Fibroblast of pulmonary artery (primary cell): Measurements from ENCODE around the gene KRTAP27-1.

ENCODE experiments used
- DNase-seq: peaks from one replicate; pipeline ENCODE4 v3.0.0-alpha.2; 2010; ENCODE audit warnings: low read depth
- H3K4me3 ChIP-seq: replicated peaks from 2 replicates; pipeline ENCODE4 v1.5.1; 2011; ENCODE audit warnings: low read depth, mild to moderate bottlenecking, control low read depth, low read length, moderate library complexity
- TF ChIP-seq, protein P1 (sequence below): IDR thresholded peaks from 2 replicates; pipeline ENCODE4 v1.5.1; 2011; ENCODE audit warnings: mild to moderate bottlenecking, control low read depth, low read length, inconsistent platforms; ENCODE audit errors: missing control alignments

The KRTAP27-1 gene

DNA sequence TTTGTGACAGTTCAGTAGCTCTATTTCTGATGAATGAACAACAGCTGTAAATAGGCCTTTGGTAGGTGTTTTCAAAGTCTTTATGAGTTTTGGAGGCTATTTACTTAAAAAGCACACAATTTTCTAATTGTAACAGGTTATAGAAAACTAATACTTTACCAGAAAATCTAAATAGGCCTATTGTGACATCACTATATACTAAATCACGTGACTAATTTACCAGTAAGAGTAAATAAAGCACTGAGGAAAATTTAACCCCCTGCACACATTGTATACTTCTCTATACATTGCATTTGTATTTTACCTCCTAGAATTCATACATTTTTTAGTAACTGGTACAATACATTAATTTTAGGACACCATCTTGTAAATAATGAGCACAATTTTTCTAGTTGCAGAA is 32.4 kb downstream of the KRTAP27-1 start:
- no peak for DNase-seq
- TF ChIP-seq, protein P1, sequence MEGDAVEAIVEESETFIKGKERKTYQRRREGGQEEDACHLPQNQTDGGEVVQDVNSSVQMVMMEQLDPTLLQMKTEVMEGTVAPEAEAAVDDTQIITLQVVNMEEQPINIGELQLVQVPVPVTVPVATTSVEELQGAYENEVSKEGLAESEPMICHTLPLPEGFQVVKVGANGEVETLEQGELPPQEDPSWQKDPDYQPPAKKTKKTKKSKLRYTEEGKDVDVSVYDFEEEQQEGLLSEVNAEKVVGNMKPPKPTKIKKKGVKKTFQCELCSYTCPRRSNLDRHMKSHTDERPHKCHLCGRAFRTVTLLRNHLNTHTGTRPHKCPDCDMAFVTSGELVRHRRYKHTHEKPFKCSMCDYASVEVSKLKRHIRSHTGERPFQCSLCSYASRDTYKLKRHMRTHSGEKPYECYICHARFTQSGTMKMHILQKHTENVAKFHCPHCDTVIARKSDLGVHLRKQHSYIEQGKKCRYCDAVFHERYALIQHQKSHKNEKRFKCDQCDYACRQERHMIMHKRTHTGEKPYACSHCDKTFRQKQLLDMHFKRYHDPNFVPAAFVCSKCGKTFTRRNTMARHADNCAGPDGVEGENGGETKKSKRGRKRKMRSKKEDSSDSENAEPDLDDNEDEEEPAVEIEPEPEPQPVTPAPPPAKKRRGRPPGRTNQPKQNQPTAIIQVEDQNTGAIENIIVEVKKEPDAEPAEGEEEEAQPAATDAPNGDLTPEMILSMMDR, result no peak
- no peak overlapping the region for H3K4me3 ChIP-seq

DNA sequence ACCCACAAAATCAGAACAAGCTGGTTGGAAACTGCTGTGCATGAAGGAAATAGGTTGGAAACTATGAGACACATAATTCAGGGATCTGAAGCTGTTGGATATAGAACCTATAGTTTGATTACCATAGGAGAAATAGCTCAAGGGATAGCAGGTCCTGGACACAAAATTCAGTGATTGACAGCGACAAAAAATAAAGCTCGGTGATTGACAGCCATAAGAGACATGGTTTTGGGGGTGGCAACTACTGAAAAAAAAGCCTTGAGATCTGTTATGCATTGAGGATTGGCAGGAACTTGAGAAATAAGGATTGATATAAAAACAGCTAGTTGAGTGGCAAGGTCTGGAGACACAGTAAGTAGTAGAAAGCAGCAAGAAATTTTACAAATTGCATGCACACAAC is 48.3 kb downstream of the KRTAP27-1 start, which contains the start of gene KRTAP25-1:
Gene KRTAP25-1 (minus strand): TSS at position 300 of the 400 bp plus-strand sequence. CDS start 24 bp downstream, at position 276.
- TF ChIP-seq, protein P1, result no peak
- no peak within 1 kb of the TSS for H3K4me3 ChIP-seq
- DNase-seq, result no peak
